Ishikawa (cell line): ENCODE results near the gene SMIM26.
A peak's percentile ranks its signal among the peaks of the same experiment; 100 is the strongest.

Source experiments
- CEBPB ChIP-seq: IDR thresholded peaks from 2 replicates; pipeline ENCODE4 v1.6.1; 2012
- CREB1 ChIP-seq: IDR thresholded peaks from 2 replicates; pipeline ENCODE4 v1.6.1; 2012; ENCODE audit warnings: low read depth
- EGR1 ChIP-seq: IDR thresholded peaks from 2 replicates; pipeline ENCODE4 v1.6.1; 2012
- EP300 ChIP-seq: IDR thresholded peaks from 2 replicates; pipeline ENCODE4 v1.6.1; 2012; ENCODE audit warnings: borderline replicate concordance
- FOXM1 ChIP-seq: IDR thresholded peaks from 2 replicates; pipeline ENCODE4 v1.6.1; 2012; ENCODE audit warnings: low read depth, borderline replicate concordance
- MAX ChIP-seq: IDR thresholded peaks from 2 replicates; pipeline ENCODE4 v1.6.1; 2012
- NFIC ChIP-seq: IDR thresholded peaks from 2 replicates; pipeline ENCODE4 v1.6.1; 2012
- RAD21 ChIP-seq: IDR thresholded peaks from 2 replicates; pipeline ENCODE4 v1.6.1; 2012; ENCODE audit warnings: low read depth
- REST ChIP-seq: IDR thresholded peaks from 2 replicates; pipeline ENCODE4 v1.6.1; 2012; ENCODE audit warnings: low read depth, mild to moderate bottlenecking
- TAF1 ChIP-seq: IDR thresholded peaks from 2 replicates; pipeline ENCODE4 v1.6.1; 2012; ENCODE audit warnings: low read depth, mild to moderate bottlenecking
- TCF12 ChIP-seq: IDR thresholded peaks from 2 replicates; pipeline ENCODE4 v1.6.1; 2012; ENCODE audit warnings: low read depth
- TEAD4 ChIP-seq: IDR thresholded peaks from 2 replicates; pipeline ENCODE4 v1.6.1; 2012
- USF1 ChIP-seq: IDR thresholded peaks from 2 replicates; pipeline ENCODE4 v1.6.1; 2012
- YY1 ChIP-seq: IDR thresholded peaks from 2 replicates; pipeline ENCODE4 v1.6.1; 2012; ENCODE audit warnings: low read depth
- ZBTB7A ChIP-seq: IDR thresholded peaks from 2 replicates; pipeline ENCODE4 v1.6.1; 2012; ENCODE audit warnings: low read depth

The SMIM26 gene

GRCh38 chr20:18543932-18544331 is 23.3 kb upstream of the SMIM26 start:
- TF ChIP-seq TCF12 (peak; percentile 50; the same call in 1 of the 2 replicates), NFIC (peak; percentile 80), YY1 (no peak), EP300 (peak; percentile 24; the same call in 1 of the 2 replicates), EGR1 (no peak), ZBTB7A (no peak)

GRCh38 chr20:18545566-18545965 is 21.7 kb upstream of the SMIM26 start:
- TF ChIP-seq FOXM1 (no peak), REST (no peak), YY1 (no peak), EGR1 (no peak), ZBTB7A (no peak), TCF12 (no peak), CREB1 (no peak), MAX (no peak), TEAD4 (no peak), CEBPB (no peak), TAF1 (no peak), RAD21 (no peak), EP300 (no peak), NFIC (no peak)

GRCh38 chr20:18548465-18548864 is 18.8 kb upstream of the SMIM26 start:
- TF ChIP-seq RAD21 (no peak), TAF1 (no peak), TEAD4 (no peak), CEBPB (no peak), REST (no peak), YY1 (no peak), NFIC (no peak), TCF12 (no peak), EGR1 (no peak), EP300 (no peak), MAX (no peak), CREB1 (no peak), ZBTB7A (no peak), FOXM1 (no peak), USF1 (no peak)

GRCh38 chr20:18553746-18554145 is 13.5 kb upstream of the SMIM26 start:
- TF ChIP-seq CEBPB = no peak
- no peak for TF ChIP-seq EGR1
- no peak for TF ChIP-seq FOXM1
- no peak for TF ChIP-seq ZBTB7A
- no peak for TF ChIP-seq TAF1
- no peak for TF ChIP-seq TEAD4
- no peak for TF ChIP-seq USF1
- TF ChIP-seq MAX = no peak
- TF ChIP-seq RAD21 = no peak
- no peak for TF ChIP-seq TCF12

- TF ChIP-seq REST = no peak
- no peak for TF ChIP-seq RAD21
- TF ChIP-seq MAX = no peak
- TF ChIP-seq YY1 = no peak
- TF ChIP-seq TEAD4 = no peak
- TF ChIP-seq TAF1 = no peak
- TF ChIP-seq TCF12 = no peak
- TF ChIP-seq CEBPB = no peak
- TF ChIP-seq EGR1 = no peak
- no peak for TF ChIP-seq FOXM1
- no peak for TF ChIP-seq NFIC
- no peak for TF ChIP-seq EP300
- TF ChIP-seq CREB1 = no peak
- no peak for TF ChIP-seq USF1
- TF ChIP-seq ZBTB7A = no peak
Measured at GRCh38 chr20:18567739-18568091, 483 bp downstream of the SMIM26 start.
